ENCODE measurements around the gene SENP1.

Gene SENP1

DNA sequence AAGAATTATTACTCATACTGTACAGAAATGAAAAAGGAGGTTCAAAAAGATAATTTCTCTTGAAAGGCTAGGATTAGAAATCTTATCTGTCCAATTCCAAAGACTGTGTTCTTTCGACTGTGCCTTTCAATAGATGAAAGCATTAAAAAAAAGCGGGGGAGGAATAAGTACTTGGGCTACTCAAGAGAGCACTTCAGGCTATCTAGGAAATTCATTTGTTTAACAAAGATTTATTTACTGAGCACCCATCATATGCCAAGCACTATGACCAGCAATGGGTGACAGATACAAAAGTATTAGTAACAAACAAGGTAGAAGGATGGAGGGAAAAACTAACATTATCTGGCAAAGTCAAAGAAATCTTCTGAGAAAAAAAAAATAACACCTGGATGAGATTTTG, 37.4 kb downstream of the SENP1 start:
- no peak overlapping the region for H3K4me3 ChIP-seq (ENCODE audit: low read depth, low read length)

GRCh38 chr12:48067250-48067938, 38.5 kb downstream of the SENP1 start:
- no peak overlapping the region for H3K4me3 ChIP-seq (ENCODE audit: low read depth, low read length)

GRCh38 chr12:48065041-48065440, 40.8 kb downstream of the SENP1 start:
- no peak overlapping the region for H3K4me3 ChIP-seq (ENCODE audit: low read depth, low read length)

DNA sequence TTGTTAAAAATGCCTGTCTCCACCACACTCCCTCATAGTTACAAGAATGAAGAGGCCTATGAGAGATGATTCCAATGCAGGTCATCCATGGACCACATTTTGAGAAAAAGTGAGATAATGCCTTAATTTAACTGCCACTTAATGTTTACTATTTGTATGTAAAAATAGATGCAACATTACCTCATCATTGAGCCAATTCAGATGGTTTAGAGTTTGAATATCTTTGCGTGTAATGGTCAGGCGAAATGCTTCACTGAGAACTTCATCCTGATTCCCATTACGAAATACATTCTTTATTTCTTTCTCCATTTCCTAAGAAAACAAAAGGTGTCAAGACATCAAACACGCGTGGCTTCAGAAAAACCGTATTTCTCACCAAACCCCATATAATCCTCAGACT, 42.3 kb downstream of the SENP1 start:
- no peak overlapping the region for H3K4me3 ChIP-seq (ENCODE audit: low read depth, low read length)

DNA sequence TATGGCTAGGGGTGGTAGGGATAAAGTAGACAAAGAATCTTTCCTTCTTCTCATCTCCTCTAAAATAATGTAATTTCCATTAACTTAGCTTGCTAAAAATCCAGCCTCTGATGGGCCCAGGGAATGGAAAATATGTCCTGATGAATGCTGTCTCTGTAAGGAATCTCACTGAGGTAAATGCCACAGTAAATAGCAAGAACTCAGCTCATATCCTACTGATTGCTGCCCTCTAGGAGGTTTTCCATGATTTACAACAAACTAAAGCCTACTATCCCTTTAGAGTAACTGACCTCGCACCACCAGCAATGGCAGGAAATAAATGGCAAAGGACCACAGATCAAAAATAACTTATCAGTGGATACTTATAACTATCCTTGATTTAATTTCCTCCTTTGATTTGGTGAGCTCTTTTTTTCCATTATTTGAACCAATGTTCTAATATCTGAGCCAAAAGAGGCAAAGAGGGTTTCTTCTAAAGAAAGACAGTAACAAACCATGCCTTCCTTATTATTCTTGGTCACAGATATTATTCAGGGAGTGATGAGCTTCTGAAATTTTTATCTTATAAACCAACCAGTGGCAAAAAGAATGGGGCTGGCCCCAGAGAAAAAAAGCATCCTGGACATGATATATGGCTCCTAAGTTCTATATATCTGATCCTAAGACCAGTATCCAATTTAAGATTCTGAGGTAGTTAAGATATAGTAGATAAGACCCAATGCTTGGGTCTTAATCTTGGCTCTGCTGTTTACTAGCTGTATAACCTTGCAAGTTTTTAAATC, 43.8 kb downstream of the SENP1 start:
- no peak overlapping the region for H3K4me3 ChIP-seq (ENCODE audit: low read depth, low read length)

GRCh38 chr12:48060474-48060873, 45.4 kb downstream of the SENP1 start:
- no peak overlapping the region for H3K4me3 ChIP-seq (ENCODE audit: low read depth, low read length)

DNA sequence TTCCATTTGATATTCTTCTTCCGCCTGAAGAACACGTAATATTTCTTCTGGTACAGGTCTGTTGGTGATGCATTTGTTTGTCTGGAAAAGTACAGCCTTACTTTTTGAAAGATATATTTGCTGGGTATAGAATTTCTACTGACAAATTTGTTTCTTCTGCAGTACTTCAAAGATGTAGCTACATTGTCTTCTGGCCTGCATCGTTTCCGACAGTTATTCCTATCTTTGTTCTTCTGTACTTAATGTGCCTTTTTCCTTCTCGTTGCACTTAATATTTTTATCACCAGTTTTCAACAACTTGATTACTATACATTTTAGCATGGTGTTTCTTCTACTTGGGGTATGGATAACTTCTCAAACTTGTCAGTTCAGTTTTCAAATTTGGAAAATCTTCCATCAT, 47.1 kb downstream of the SENP1 start:
- H3K4me3 ChIP-seq (ENCODE audit: low read depth, low read length): no peak overlapping the region

GRCh38 chr12:48054955-48055821, 50.7 kb downstream of the SENP1 start:
- no peak overlapping the region for H3K4me3 ChIP-seq (ENCODE audit: low read depth, low read length)

- H3K4me3 ChIP-seq (ENCODE audit: low read depth, low read length): no peak overlapping the region
Observed at GRCh38 chr12:48053883-48054282, 52.0 kb downstream of the SENP1 start.

DNA sequence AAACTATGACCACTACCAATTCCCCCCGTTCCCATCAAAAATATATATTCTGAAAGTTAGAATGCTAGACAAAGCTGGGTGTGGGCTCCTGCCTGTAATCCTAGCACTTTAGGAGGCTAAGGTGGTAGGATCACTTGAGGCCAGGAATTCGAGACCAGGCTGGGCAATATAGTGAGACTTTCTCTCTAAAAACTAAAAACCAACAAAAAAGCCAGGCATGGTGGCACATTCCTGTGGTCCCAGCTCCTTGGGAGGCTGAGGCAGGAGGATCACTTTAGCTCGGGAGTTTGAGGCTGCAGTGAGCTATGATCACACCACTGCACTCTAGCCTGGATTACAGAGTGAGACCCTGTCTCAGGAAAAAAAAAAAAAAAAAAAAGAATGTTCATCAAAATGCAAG, 52.8 kb downstream of the SENP1 start:
- no peak overlapping the region for H3K4me3 ChIP-seq (ENCODE audit: low read depth, low read length)

GRCh38 chr12:48051681-48052080, 54.2 kb downstream of the SENP1 start:
- no peak overlapping the region for H3K4me3 ChIP-seq (ENCODE audit: low read depth, low read length)

- H3K4me3 ChIP-seq (ENCODE audit: low read depth, low read length): no peak overlapping the region
Observed at GRCh38 chr12:48050174-48050573, 55.7 kb downstream of the SENP1 start.

DNA sequence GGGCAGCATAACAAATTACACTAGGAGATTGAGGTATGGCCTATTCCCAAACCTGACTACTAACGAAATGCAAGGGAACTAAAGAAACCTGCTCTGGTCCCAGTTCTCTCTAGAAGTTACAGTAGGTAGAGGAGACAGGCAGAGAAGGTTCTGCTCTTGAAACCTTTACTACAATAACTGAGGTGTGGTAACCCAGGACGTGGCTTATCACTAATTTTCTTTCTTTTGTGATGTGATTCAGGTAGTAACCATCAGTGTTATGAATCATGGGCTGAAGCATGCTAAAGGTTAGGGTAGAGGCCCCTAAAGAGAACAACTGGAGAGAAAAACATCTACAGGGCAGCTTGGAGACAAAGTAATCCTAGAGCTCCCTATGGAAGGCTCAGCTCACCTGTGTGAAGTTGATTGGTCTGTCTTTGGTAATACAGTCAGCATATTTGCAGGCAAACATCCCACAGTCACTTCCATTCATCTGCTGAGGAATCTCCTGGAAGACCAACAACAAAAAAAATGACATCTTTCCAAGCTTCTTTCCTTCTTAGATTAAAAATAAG, 59.8 kb downstream of the SENP1 start:
- no peak overlapping the region for H3K4me3 ChIP-seq (ENCODE audit: low read depth, low read length)

- no peak overlapping the region for H3K4me3 ChIP-seq (ENCODE audit: low read depth, low read length)
Observed at GRCh38 chr12:48045061-48045846, 60.6 kb downstream of the SENP1 start.

DNA sequence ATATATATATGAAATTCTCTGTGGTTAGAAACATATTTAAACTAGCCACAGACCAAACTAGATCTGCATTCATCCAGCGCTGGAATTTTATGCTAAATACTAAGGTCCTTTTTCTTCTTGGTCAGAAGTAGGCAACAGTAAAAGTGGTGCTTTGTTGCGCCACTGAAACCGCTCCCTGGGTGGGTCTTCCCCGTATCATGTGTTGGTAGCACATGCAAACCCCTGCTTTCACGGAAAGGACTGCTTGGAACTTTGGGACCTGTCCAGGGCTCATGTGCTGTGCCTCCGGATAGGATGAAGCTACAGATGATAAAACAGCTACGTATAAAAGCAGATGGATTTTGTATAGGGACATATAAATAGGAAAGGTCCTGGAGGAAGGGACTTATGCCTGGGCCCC, 61.5 kb downstream of the SENP1 start:
- no peak overlapping the region for H3K4me3 ChIP-seq (ENCODE audit: low read depth, low read length)

DNA sequence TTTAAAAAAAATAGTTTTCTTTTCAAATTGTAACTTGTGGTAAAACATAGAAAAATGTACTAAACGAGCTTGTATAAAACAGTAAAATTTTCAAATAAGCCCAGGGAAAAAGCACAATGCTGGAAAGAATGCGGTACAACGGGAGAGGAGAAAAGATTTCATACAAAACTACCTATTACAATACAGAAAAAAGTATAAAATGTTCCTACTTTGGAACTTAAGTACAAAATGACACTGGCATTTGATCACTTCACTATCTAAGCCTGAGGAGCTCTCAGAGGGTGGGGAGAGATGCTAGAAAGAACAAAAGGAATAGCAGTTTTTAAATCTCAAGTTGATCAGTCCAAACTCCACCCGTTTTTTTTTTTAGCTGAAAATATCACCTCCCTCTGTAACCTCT, 62.1 kb downstream of the SENP1 start:
- H3K4me3 ChIP-seq (ENCODE audit: low read depth, low read length): no peak overlapping the region

DNA sequence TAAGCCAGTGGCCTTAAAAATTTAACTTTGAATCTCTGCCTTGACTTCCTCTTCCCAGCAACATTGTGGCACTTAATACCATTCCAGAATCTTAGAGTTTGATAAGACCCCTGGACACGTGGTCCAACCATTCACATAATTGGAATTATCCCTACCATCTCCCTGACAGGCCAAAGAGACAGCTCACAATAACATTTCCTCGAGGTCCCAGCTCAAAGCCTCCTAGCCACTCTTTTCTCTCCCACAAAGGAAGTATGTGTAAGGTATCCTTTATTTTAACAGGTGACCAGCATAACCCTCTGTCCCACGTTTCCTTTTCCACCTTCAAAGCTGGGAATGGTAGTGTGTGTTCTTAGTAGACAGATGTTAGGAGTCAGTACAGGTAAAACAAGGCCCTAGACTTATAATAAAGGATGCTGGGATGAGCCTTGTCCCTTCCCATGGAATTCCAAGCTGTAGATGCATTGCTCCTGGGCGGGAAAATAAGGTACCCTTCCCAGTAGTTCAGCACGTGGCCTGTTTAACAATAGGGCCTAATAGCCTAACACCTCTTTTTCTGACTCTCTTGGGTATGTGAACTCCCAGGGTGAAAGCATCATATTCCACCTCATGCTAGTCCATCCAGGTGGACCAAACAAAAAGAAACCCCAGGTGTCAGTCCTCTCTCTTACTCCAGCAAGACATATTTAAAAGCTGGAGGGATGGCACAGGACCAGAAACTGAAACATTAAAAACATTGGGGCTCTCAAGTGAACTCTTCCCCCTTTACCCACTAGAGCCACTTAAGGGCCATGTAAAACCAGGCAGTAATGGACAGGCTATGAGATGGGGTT, 64.1 kb downstream of the SENP1 start:
- H3K4me3 ChIP-seq (ENCODE audit: low read depth, low read length): no peak overlapping the region

- H3K4me3 ChIP-seq (ENCODE audit: low read depth, low read length): no peak overlapping the region
Observed at GRCh38 chr12:48040354-48040753, 65.5 kb downstream of the SENP1 start.

DNA sequence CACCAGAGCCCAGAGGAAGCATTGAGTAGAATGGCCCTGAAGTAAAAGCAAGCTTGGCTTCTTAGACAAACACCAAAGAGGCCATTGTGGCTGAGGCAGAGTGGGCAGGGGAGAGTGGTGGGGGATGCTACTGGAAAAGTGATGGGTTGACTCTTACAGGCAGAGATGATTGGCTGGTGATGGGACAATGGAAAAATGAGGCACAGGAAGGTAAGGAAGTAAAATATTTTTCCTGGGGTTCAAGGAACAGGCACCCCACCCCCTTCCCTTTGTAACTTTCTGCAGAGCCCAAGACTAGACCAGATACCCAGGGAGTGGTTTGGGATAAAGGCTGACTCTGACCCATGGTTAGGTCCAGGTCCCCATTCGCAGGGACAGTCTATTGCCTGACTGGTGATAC, 66.7 kb downstream of the SENP1 start:
- H3K4me3 ChIP-seq (ENCODE audit: low read depth, low read length): no peak overlapping the region

GRCh38 chr12:48038085-48038484, 67.8 kb downstream of the SENP1 start:
- H3K4me3 ChIP-seq (ENCODE audit: low read depth, low read length): no peak overlapping the region

Data from iPS-11a (cell line).